Smooth muscle cell (in vitro differentiated cells): ENCODE measurements around the gene PRKN. TPM values are rescaled to one million over a fixed set of nuclear protein-coding genes. Genes with fewer than 3 reads are reported as not detected.

ENCODE experiments used
- DNase-seq: peaks from one replicate; lab custom pipeline; 2025; ENCODE audit not compliant: unreplicated experiment; lab: John Stamatoyannopoulos, UW
- H2AFZ ChIP-seq: fragments of 200-600 bp; sonication (generic); 2 replicates; pipeline ENCODE4 v1.6.0; 2016; ENCODE audit warnings: antibody characterized with exemption, low read depth, mild to moderate bottlenecking
- H3F3A ChIP-seq: fragments of 200-600 bp; sonication (generic); 2 replicates; pipeline ENCODE4 v1.6.0; 2017; ENCODE audit warnings: antibody characterized with exemption, low read depth
- H3K27ac ChIP-seq: fragments of 200-600 bp; sonication (generic); 2 replicates; pipeline ENCODE4 v1.5.1; 2016; ENCODE audit warnings: low read depth, mild to moderate bottlenecking
- H3K27me3 ChIP-seq: fragments of 200-600 bp; sonication (generic); 2 replicates; pipeline ENCODE4 v1.6.1; 2016; ENCODE audit warnings: low read depth, mild to moderate bottlenecking
- H3K36me3 ChIP-seq: fragments of 200-600 bp; sonication (generic); 2 replicates; pipeline ENCODE4 v1.5.1; 2016; ENCODE audit warnings: low read depth
- H3K4me1 ChIP-seq: fragments of 200-600 bp; sonication (generic); 2 replicates; pipeline ENCODE4 v1.5.1; 2016; ENCODE audit warnings: low read depth
- H3K4me2 ChIP-seq: fragments of 200-600 bp; sonication (generic); 2 replicates; pipeline ENCODE4 v1.6.0; 2016; ENCODE audit warnings: mild to moderate bottlenecking
- H3K4me3 ChIP-seq: fragments of 200-600 bp; sonication (generic); 2 replicates; pipeline ENCODE4 v1.5.1; 2016; ENCODE audit warnings: mild to moderate bottlenecking
- H3K79me2 ChIP-seq: fragments of 200-600 bp; sonication (generic); 2 replicates; pipeline ENCODE4 v1.6.0; 2016; ENCODE audit warnings: low read depth, mild to moderate bottlenecking
- H3K9ac ChIP-seq: fragments of 200-600 bp; sonication (generic); 2 replicates; pipeline ENCODE4 v1.6.0; 2016; ENCODE audit warnings: low read depth
- H3K9me3 ChIP-seq: fragments of 200-600 bp; sonication (generic); replicated peaks from 2 replicates; pipeline ENCODE4 v1.5.1; 2016; ENCODE audit warnings: low read depth
- H4K20me1 ChIP-seq: fragments of 200-600 bp; sonication (generic); 2 replicates; pipeline ENCODE4 v1.6.0; 2016; ENCODE audit warnings: low read depth
- CTCF ChIP-seq: fragments of 200-600 bp; sonication (generic); IDR thresholded peaks from 2 replicates; pipeline ENCODE4 v1.5.1; 2017; ENCODE audit warnings: borderline replicate concordance, mild to moderate bottlenecking, antibody characterized with exemption; ENCODE audit not compliant: insufficient read depth, poor library complexity, severe bottlenecking
- WGBS: methylation state at CpG from one replicate; pipeline ENCODE4 v1.1.7; 2016; ENCODE audit warnings: low lambda C conversion rate; 5-methylcytosine and 5-hydroxymethylcytosine counted together
- polyA plus RNA-seq: library from polyadenylated mRNA; unstranded; fragments of >200 nt; fragmentation: Nextera tagmentation; extraction: Ambion mirVana; gene quantifications from 2 replicates; pipeline ENCODE4 v1.2.1, GENCODE V29; 2016
- total RNA-seq: library from RNA; depleted of rRNA; stranded (reverse); fragments of >200 nt; gene quantifications from 2 replicates; pipeline ENCODE4 v1.2.3, GENCODE V29; 2014

Gene PRKN
- total and polyA plus RNA-seq, 2 experiments from 2014 or later, result 0.81 to 5.1 TPM

GRCh38 chr6:161412795-161413194, 1314.8 kb downstream of the PRKN start:
- Histone ChIP-seq H3K4me1 (peaks cover 16% of the 10 kb centered on the region), H3K4me2 (no peak overlapping the region), H3K27ac (no peak overlapping the region), H3K9me3 (no peaks in the 10 kb centered on the region), H3K4me3 (no peak overlapping the region), H3F3A (no peaks in the 10 kb centered on the region), H3K79me2 (no peaks in the 10 kb centered on the region), H3K9ac (no peak overlapping the region), H4K20me1 (no peaks in the 10 kb centered on the region), H3K27me3 (no peaks in the 10 kb centered on the region), H3K36me3 (no peaks in the 10 kb centered on the region), H2AFZ (no peak overlapping the region)
- WGBS, result 95% methylated on average over 5 of the region's 5 CpGs
- no peak for DNase-seq
- no peak for TF ChIP-seq CTCF

- H3K36me3 ChIP-seq, result no peaks in the 10 kb centered on the region
- no peaks in the 10 kb centered on the region for H3K79me2 ChIP-seq
- no peak overlapping the region for H3K4me3 ChIP-seq
- H3F3A ChIP-seq, result peaks cover 5% of the 10 kb centered on the region
- WGBS, result 94% methylated on average over 4 of the region's 4 CpGs
- H4K20me1 ChIP-seq, result no peaks in the 10 kb centered on the region
- no peak overlapping the region for H3K9ac ChIP-seq
- TF ChIP-seq CTCF, result no peak
- H2AFZ ChIP-seq, result no peak overlapping the region
- H3K4me2 ChIP-seq, result no peak overlapping the region
- DNase-seq, result no peak
- peaks cover 23% of the 10 kb centered on the region for H3K4me1 ChIP-seq
- H3K9me3 ChIP-seq, result no peaks in the 10 kb centered on the region
- no peak overlapping the region for H3K27ac ChIP-seq
- no peaks in the 10 kb centered on the region for H3K27me3 ChIP-seq
Observed at GRCh38 chr6:161411265-161411944, 1316.2 kb downstream of the PRKN start.

GRCh38 chr6:161410736-161411135, 1316.8 kb downstream of the PRKN start:
- Histone ChIP-seq H3K36me3 (no peaks in the 10 kb centered on the region), H3K9ac (no peak overlapping the region), H2AFZ (no peak overlapping the region), H4K20me1 (no peaks in the 10 kb centered on the region), H3K9me3 (no peaks in the 10 kb centered on the region), H3K4me1 (peaks cover 20% of the 10 kb centered on the region), H3K27ac (no peak overlapping the region), H3K4me2 (no peak overlapping the region), H3K27me3 (no peaks in the 10 kb centered on the region), H3K4me3 (no peak overlapping the region), H3F3A (peaks cover 8% of the 10 kb centered on the region), H3K79me2 (no peaks in the 10 kb centered on the region)
- WGBS, result 97% methylated on average over 6 of the region's 6 CpGs
- TF ChIP-seq CTCF, result no peak
- no peak for DNase-seq

- Histone ChIP-seq H3K9me3 (no peaks in the 10 kb centered on the region), H3K36me3 (no peaks in the 10 kb centered on the region), H4K20me1 (no peaks in the 10 kb centered on the region), H3K4me3 (no peak overlapping the region), H3F3A (peaks cover 8% of the 10 kb centered on the region), H3K4me1 (peaks cover 18% of the 10 kb centered on the region), H2AFZ (no peak overlapping the region), H3K27ac (no peak overlapping the region), H3K9ac (no peak overlapping the region), H3K4me2 (no peak overlapping the region), H3K79me2 (no peaks in the 10 kb centered on the region), H3K27me3 (no peaks in the 10 kb centered on the region)
- DNase-seq, result no peak
- TF ChIP-seq CTCF, result no peak
- 97% methylated on average over 6 of the region's 6 CpGs for WGBS
Observed at GRCh38 chr6:161410076-161410475, 1317.5 kb downstream of the PRKN start.
